Large intestine (tissue), 3 donors: ENCODE results near the gene USP8. TPM values are rescaled to one million over a fixed set of nuclear protein-coding genes. Genes with fewer than 3 reads are reported as not detected.

Experiments used
- DNase-seq, 2 donors: peaks; one replicate each; pipeline versions ENCODE4 v3.0.0 to v3.0.0-alpha.2; 2013
- H3K27ac ChIP-seq: one replicate; pipeline ENCODE4 v1.5.1; 2013; ENCODE audit warnings: low read length
- H3K27me3 ChIP-seq: 2 replicates; pipeline ENCODE4 v1.6.1; 2013; ENCODE audit warnings: low read length; ENCODE audit not compliant: control insufficient read depth, insufficient read depth
- H3K36me3 ChIP-seq: 2 replicates; pipeline ENCODE4 v1.6.1; 2013; ENCODE audit warnings: low read length; ENCODE audit not compliant: control insufficient read depth, insufficient read depth
- H3K4me1 ChIP-seq: one replicate; pipeline ENCODE4 v1.6.1; 2013; ENCODE audit warnings: low read length; ENCODE audit not compliant: control insufficient read depth, insufficient read depth
- H3K4me3 ChIP-seq: one replicate; pipeline ENCODE4 v1.5.1; 2013; ENCODE audit warnings: low read length
- H3K9me3 ChIP-seq: one replicate; pipeline ENCODE4 v1.6.1; 2013; ENCODE audit warnings: mild to moderate bottlenecking, low read depth, low read length, moderate library complexity; ENCODE audit not compliant: control insufficient read depth
- WGBS: methylation state at CpG from one replicate; pipeline ENCODE4 v1.1.5; 2013; ENCODE audit warnings: low lambda C conversion rate; ENCODE audit not compliant: insufficient coverage; 5-methylcytosine and 5-hydroxymethylcytosine counted together
- polyA plus RNA-seq: library from polyadenylated mRNA; unstranded; fragments of 120-200 nt; gene quantifications from one replicate; pipeline ENCODE4 v1.2.1, GENCODE V29; 2013

USP8 gene
- polyA plus RNA-seq, 1 donor = 59.9 TPM

DNA sequence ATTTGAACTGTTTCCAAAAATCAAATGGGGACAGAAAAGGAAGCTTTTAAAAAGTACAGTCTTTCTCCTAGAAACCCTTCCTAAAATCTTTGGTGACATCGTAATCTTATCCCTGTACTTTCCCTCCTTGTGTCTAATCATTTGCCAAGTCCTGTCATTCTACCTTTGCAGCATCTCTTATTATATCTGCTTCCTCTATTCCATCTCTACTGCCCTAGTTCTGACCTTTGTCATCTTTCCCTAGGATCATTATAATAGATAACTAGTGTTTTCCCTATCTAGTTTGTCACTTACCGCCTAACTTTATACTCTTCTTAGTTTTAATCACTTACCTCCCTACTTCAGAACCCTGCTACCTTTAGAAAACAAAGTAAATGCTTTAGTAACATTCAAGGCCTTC lies 11.6 kb downstream of the USP8 start:
- no peaks in the 10 kb centered on the region for H3K9me3 ChIP-seq
- H3K27me3 ChIP-seq = no peaks in the 10 kb centered on the region
- peaks cover 24% of the 10 kb centered on the region for H3K36me3 ChIP-seq
- no peak overlapping the region for H3K27ac ChIP-seq
- DNase-seq = peak in 1 of 2 donors; percentile 6
- no peak overlapping the region for H3K4me3 ChIP-seq
- peaks cover 3% of the 10 kb centered on the region for H3K4me1 ChIP-seq
- 50% methylated on average over 1 of the region's 2 CpGs for WGBS

- 94% methylated on average over 2 of the region's 8 CpGs for WGBS
- Histone ChIP-seq H3K9me3 (no peaks in the 10 kb centered on the region), H3K4me1 (peaks cover 3% of the 10 kb centered on the region), H3K4me3 (no peak overlapping the region), H3K27me3 (no peaks in the 10 kb centered on the region), H3K36me3 (peaks cover 30% of the 10 kb centered on the region), H3K27ac (no peak overlapping the region)
- DNase-seq = no peak
These were observed 14.0 kb downstream of the USP8 start for GRCh38 chr15:50438251-50438650.

GRCh38 chr15:50440932-50441331 lies 16.7 kb downstream of the USP8 start:
- DNase-seq = no peak
- WGBS = no CpG with 5 or more reads among the region's 5 CpGs
- Histone ChIP-seq H3K4me1 (peaks cover 2% of the 10 kb centered on the region), H3K36me3 (peaks cover 40% of the 10 kb centered on the region), H3K27ac (no peak overlapping the region), H3K4me3 (no peak overlapping the region), H3K9me3 (no peaks in the 10 kb centered on the region), H3K27me3 (no peaks in the 10 kb centered on the region)

DNA sequence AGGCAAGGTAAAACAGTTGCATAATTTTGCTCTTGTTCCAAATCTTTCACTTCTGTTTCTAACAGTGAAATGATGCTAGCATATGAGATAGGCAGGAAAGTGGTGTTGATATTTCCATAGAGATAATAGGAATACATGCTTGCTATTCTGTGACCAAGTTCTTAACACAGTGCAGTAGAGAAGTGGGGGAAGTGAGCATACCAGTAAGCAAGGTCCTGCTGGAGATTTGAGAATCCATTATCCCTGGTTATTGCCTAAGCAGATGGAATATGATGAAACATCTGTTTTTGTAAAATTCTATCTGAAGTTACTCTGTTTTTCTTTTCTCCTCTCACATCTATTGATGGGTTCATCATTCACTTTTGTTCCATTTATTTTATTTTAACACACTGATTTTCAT lies 28.7 kb downstream of the USP8 start:
- DNase-seq = no peak
- Histone ChIP-seq H3K27ac (no peak overlapping the region), H3K36me3 (peaks cover 48% of the 10 kb centered on the region)

GRCh38 chr15:50458348-50459112 lies 34.3 kb downstream of the USP8 start:
- no peak for DNase-seq
- no peak overlapping the region for H3K4me3 ChIP-seq
- H3K4me1 ChIP-seq = no peaks in the 10 kb centered on the region
- peaks cover 57% of the 10 kb centered on the region for H3K36me3 ChIP-seq
- H3K27me3 ChIP-seq = no peaks in the 10 kb centered on the region
- no peak overlapping the region for H3K27ac ChIP-seq
- 95% methylated on average over 4 of the region's 7 CpGs for WGBS
- H3K9me3 ChIP-seq = no peaks in the 10 kb centered on the region

More for the DNA sequence above, 28.7 kb downstream of the USP8 start:
- H3K9me3 ChIP-seq = no peaks in the 10 kb centered on the region
- no peak overlapping the region for H3K4me3 ChIP-seq
- no peaks in the 10 kb centered on the region for H3K4me1 ChIP-seq
- no peaks in the 10 kb centered on the region for H3K27me3 ChIP-seq

DNA sequence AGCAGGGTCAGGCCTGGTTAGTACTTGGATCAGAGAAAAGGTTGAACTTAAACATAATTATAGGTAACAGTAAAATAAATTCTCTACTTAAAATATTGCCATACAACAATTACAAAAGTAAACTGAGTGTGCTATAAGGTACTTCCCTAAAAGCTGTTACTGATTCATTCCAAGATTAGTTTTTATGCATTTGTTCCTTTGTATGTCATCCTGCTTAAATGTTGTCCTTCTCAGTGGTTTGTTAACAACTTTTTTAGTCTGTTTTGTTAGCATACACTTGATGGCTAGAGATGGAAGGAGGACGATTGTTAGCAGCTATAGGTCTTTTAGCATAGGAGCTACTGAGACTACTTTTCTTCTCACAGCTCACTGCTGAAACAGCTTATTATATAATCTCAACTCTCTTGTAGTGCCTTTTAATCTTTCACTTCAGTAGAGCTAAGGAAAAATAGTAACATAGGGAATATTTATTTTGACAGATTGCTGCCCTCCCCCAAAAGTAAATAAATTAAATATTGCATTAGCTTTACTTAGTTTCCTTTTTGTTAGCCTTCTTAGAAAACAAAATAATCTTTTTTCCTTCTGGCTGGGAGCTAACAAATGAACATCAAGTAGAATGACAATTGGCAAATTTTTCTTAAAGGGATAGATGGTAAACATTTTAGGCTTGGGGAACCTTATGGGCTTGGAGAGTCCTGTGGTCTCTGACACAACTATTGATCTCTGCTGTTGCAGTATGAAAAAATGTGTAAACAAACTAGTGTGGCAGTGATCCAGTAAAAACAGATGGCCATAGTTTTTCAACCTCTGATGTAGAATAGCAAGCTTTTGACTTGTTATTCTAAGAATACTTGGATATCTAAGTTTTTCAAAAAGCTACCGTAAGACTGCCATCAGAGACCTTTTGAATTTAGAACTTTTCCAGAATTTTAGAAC lies 39.5 kb downstream of the USP8 start:
- WGBS = 86% methylated on average over 1 of the region's 2 CpGs
- no peak overlapping the region for H3K27ac ChIP-seq
- no peaks in the 10 kb centered on the region for H3K4me1 ChIP-seq
- H3K9me3 ChIP-seq = no peaks in the 10 kb centered on the region
- no peak overlapping the region for H3K4me3 ChIP-seq
- peaks cover 48% of the 10 kb centered on the region for H3K36me3 ChIP-seq
- no peaks in the 10 kb centered on the region for H3K27me3 ChIP-seq
- no peak for DNase-seq

GRCh38 chr15:50471072-50471471 lies 46.9 kb downstream of the USP8 start:
- no peaks in the 10 kb centered on the region for H3K4me1 ChIP-seq
- H3K9me3 ChIP-seq = no peaks in the 10 kb centered on the region
- no peak overlapping the region for H3K4me3 ChIP-seq
- H3K27me3 ChIP-seq = no peaks in the 10 kb centered on the region
- WGBS = 100% methylated on average over 1 of the region's 2 CpGs
- no peak for DNase-seq
- peaks cover 49% of the 10 kb centered on the region for H3K36me3 ChIP-seq
- no peak overlapping the region for H3K27ac ChIP-seq

GRCh38 chr15:50476143-50476542 lies 51.9 kb downstream of the USP8 start:
- H3K36me3 ChIP-seq = peaks cover 60% of the 10 kb centered on the region
- no CpG with 5 or more reads among the region's 12 CpGs for WGBS
- H3K27me3 ChIP-seq = no peaks in the 10 kb centered on the region

GRCh38 chr15:50484781-50485180 lies 60.6 kb downstream of the USP8 start:
- no peaks in the 10 kb centered on the region for H3K27me3 ChIP-seq
- whole genome bisulfite sequencing = 100% methylated on average over 1 of the region's 1 CpG
- no peak overlapping the region for H3K27ac ChIP-seq
- no peak overlapping the region for H3K4me3 ChIP-seq
- no peaks in the 10 kb centered on the region for H3K9me3 ChIP-seq
- DNase-seq = no peak
- H3K4me1 ChIP-seq = no peaks in the 10 kb centered on the region
- H3K36me3 ChIP-seq = peaks cover 57% of the 10 kb centered on the region

More at GRCh38 chr15:50476143-50476542, 51.9 kb downstream of the USP8 start:
- H3K9me3 ChIP-seq = no peaks in the 10 kb centered on the region
- no peak overlapping the region for H3K27ac ChIP-seq
- no peak overlapping the region for H3K4me3 ChIP-seq
- H3K4me1 ChIP-seq = no peaks in the 10 kb centered on the region
- no peak for DNase-seq

- no peaks in the 10 kb centered on the region for H3K9me3 ChIP-seq
- H3K36me3 ChIP-seq = peaks cover 57% of the 10 kb centered on the region
- no peak overlapping the region for H3K27ac ChIP-seq
- WGBS = no CpG with 5 or more reads among the region's 3 CpGs
- no peak for DNase-seq
- no peaks in the 10 kb centered on the region for H3K4me1 ChIP-seq
- H3K27me3 ChIP-seq = no peaks in the 10 kb centered on the region
- H3K4me3 ChIP-seq = no peak overlapping the region
These were observed 61.2 kb downstream of the USP8 start for GRCh38 chr15:50485389-50485788.
